ENCODE results near the gene PRPF6.

Gene PRPF6

GRCh38 chr20:64045346-64046011 lies 64.5 kb downstream of the PRPF6 start:
- Histone ChIP-seq H3K4me3 (no peak overlapping the region), H3K27ac (no peak overlapping the region), H3K27me3 (peaks cover 95% of the 10 kb centered on the region), H4K20me1 (peaks cover 12% of the 10 kb centered on the region), H3K9ac (no peak overlapping the region), H3K4me2 (no peak overlapping the region), H3K36me3 (no peaks in the 10 kb centered on the region), H3K9me3 (no peaks in the 10 kb centered on the region), H3K4me1 (peaks cover 51% of the 10 kb centered on the region)
- TF ChIP-seq Cebpa-rat (IDR thresholded peaks at IDR 0.05), result no peak

- no peak for TF ChIP-seq Cebpa-rat (IDR thresholded peaks at IDR 0.05)
- peaks cover 95% of the 10 kb centered on the region for H3K27me3 ChIP-seq
Observed at GRCh38 chr20:64047046-64047389, 66.1 kb downstream of the PRPF6 start.

GRCh38 chr20:64047968-64048401 lies 67.1 kb downstream of the PRPF6 start:
- Histone ChIP-seq H3K27me3 (peaks cover 99% of the 10 kb centered on the region), H3K4me3 (no peak overlapping the region), H3K4me2 (peak overlapping the region; percentile 39), H3K27ac (no peak overlapping the region), H4K20me1 (peaks cover 12% of the 10 kb centered on the region), H3K9ac (no peak overlapping the region), H3K4me1 (peaks cover 54% of the 10 kb centered on the region), H3K36me3 (no peaks in the 10 kb centered on the region), H3K9me3 (no peaks in the 10 kb centered on the region)
- no peak for TF ChIP-seq Cebpa-rat (IDR thresholded peaks at IDR 0.05)

More at GRCh38 chr20:64047046-64047389, 66.1 kb downstream of the PRPF6 start:
- no peaks in the 10 kb centered on the region for H3K9me3 ChIP-seq
- H4K20me1 ChIP-seq, result peaks cover 12% of the 10 kb centered on the region
- H3K4me3 ChIP-seq, result no peak overlapping the region
- H3K36me3 ChIP-seq, result no peaks in the 10 kb centered on the region
- no peak overlapping the region for H3K9ac ChIP-seq
- H3K4me2 ChIP-seq, result no peak overlapping the region
- no peak overlapping the region for H3K27ac ChIP-seq
- H3K4me1 ChIP-seq, result peaks cover 51% of the 10 kb centered on the region

GRCh38 chr20:64048402-64049044 lies 67.6 kb downstream of the PRPF6 start:
- TF ChIP-seq Cebpa-rat (IDR thresholded peaks at IDR 0.05), result no peak
- H3K36me3 ChIP-seq, result no peaks in the 10 kb centered on the region
- peaks cover 12% of the 10 kb centered on the region for H4K20me1 ChIP-seq
- no peak overlapping the region for H3K27ac ChIP-seq
- H3K4me1 ChIP-seq, result peaks cover 55% of the 10 kb centered on the region
- H3K9me3 ChIP-seq, result no peaks in the 10 kb centered on the region
- H3K27me3 ChIP-seq, result peaks cover 98% of the 10 kb centered on the region
- peak overlapping the region; percentile 41; the same call in 1 of the 2 replicates for H3K4me3 ChIP-seq
- no peak overlapping the region for H3K9ac ChIP-seq
- H3K4me2 ChIP-seq, result peak overlapping the region; percentile 39

- H3K27me3 ChIP-seq, result peaks cover 99% of the 10 kb centered on the region
- peak within 1 kb of the TSS; percentile 94 for H3K4me2 ChIP-seq
- H3K27ac ChIP-seq, result no peak within 1 kb of the TSS
- no peaks in the 10 kb centered on the region for H3K9me3 ChIP-seq
- no peak for TF ChIP-seq Cebpa-rat (IDR thresholded peaks at IDR 0.05)
- H3K4me1 ChIP-seq, result peaks cover 62% of the 10 kb centered on the region
- H3K4me3 ChIP-seq, result peak within 1 kb of the TSS; percentile 66
- H3K36me3 ChIP-seq, result no peaks in the 10 kb centered on the region
- H3K9ac ChIP-seq, result peak within 1 kb of the TSS; percentile 57; the same call in 1 of the 2 replicates
- H4K20me1 ChIP-seq, result peaks cover 12% of the 10 kb centered on the region
Observed at GRCh38 chr20:64049060-64049877, 68.3 kb downstream of the PRPF6 start, which contains the start of gene SOX18. Gene SOX18 (minus strand): TSS chr20:64049639. CDS start chr20:64049516, 123 bp downstream.

GRCh38 chr20:64049878-64050260 lies 68.9 kb downstream of the PRPF6 start:
- peaks cover 68% of the 10 kb centered on the region for H3K4me1 ChIP-seq
- no peaks in the 10 kb centered on the region for H3K36me3 ChIP-seq
- peaks cover 12% of the 10 kb centered on the region for H4K20me1 ChIP-seq
- peaks cover 95% of the 10 kb centered on the region for H3K27me3 ChIP-seq
- H3K4me2 ChIP-seq, result peak overlapping the region; percentile 94
- no peaks in the 10 kb centered on the region for H3K9me3 ChIP-seq
- no peak overlapping the region for H3K27ac ChIP-seq
- H3K9ac ChIP-seq, result peak overlapping the region; percentile 57; the same call in 1 of the 2 replicates
- H3K4me3 ChIP-seq, result peak overlapping the region; percentile 66
- TF ChIP-seq Cebpa-rat (IDR thresholded peaks at IDR 0.05), result no peak

GRCh38 chr20:64050261-64051032 lies 69.5 kb downstream of the PRPF6 start:
- peaks cover 12% of the 10 kb centered on the region for H4K20me1 ChIP-seq
- peak overlapping the region; percentile 57; the same call in 1 of the 2 replicates for H3K9ac ChIP-seq
- no peak for TF ChIP-seq Cebpa-rat (IDR thresholded peaks at IDR 0.05)
- H3K27ac ChIP-seq, result no peak overlapping the region
- H3K4me3 ChIP-seq, result peak overlapping the region; percentile 66
- no peaks in the 10 kb centered on the region for H3K36me3 ChIP-seq
- peak overlapping the region; percentile 94 for H3K4me2 ChIP-seq
- no peaks in the 10 kb centered on the region for H3K9me3 ChIP-seq
- peaks cover 72% of the 10 kb centered on the region for H3K4me1 ChIP-seq
- H3K27me3 ChIP-seq, result peaks cover 90% of the 10 kb centered on the region

- Histone ChIP-seq H3K27ac (no peak overlapping the region), H3K9me3 (no peaks in the 10 kb centered on the region), H3K4me3 (no peak overlapping the region), H3K36me3 (no peaks in the 10 kb centered on the region), H3K4me2 (peak overlapping the region; percentile 94), H3K4me1 (peaks cover 75% of the 10 kb centered on the region), H4K20me1 (peaks cover 12% of the 10 kb centered on the region), H3K27me3 (peaks cover 84% of the 10 kb centered on the region), H3K9ac (no peak overlapping the region)
- TF ChIP-seq Cebpa-rat (IDR thresholded peaks at IDR 0.05), result no peak
Observed at GRCh38 chr20:64051033-64051452, 70.1 kb downstream of the PRPF6 start.
